ENCODE results near the gene DAAM2.

DAAM2 gene

DNA sequence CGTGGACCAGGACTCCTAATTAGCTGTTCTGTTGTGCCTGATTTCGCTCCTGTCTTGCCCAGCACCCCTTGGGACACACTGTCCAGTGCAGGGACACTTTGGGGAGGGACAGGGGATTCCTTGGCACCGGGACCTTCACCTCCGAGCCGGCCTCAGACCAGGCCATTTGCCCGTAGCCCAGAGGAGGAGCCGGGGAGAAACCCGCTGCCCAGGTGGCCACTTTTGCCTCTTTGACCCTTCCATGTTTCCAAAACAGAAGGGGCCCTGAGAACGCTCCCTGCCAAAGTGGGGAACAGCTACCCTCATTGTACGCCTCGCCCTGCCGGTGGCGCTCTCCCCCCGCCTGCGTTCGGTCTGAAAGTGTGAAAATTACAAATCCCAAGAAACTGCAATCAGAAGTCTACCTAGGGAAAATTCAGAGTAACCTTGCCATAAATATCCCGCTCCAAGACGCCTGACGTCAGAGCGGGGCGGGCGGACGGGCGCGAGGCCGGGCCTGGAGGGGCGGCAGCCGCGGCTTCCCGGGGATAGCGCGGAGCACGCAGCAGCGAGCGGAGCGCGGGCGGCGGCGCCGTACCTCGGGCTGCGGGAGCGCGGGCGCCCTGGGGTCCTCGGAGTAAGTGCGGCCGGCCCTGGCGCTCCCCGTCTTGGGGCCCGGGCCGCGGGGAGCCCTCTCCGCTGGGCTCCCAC, at the start of gene DAAM2:
TSS of gene DAAM2 (plus strand) at position 527 of the 690 bp plus-strand sequence. CDS start 63,927 bp downstream, outside the sequence.
- TF ChIP-seq, protein P1, sequence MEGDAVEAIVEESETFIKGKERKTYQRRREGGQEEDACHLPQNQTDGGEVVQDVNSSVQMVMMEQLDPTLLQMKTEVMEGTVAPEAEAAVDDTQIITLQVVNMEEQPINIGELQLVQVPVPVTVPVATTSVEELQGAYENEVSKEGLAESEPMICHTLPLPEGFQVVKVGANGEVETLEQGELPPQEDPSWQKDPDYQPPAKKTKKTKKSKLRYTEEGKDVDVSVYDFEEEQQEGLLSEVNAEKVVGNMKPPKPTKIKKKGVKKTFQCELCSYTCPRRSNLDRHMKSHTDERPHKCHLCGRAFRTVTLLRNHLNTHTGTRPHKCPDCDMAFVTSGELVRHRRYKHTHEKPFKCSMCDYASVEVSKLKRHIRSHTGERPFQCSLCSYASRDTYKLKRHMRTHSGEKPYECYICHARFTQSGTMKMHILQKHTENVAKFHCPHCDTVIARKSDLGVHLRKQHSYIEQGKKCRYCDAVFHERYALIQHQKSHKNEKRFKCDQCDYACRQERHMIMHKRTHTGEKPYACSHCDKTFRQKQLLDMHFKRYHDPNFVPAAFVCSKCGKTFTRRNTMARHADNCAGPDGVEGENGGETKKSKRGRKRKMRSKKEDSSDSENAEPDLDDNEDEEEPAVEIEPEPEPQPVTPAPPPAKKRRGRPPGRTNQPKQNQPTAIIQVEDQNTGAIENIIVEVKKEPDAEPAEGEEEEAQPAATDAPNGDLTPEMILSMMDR (IDR thresholded peaks at IDR 0.05; ENCODE audit: control extremely low read depth, extremely low read depth, low read depth, missing control alignments) = no peak
- ChIA-PET CTCF (interaction anchor here (1.3 kb wide), 1 partner anchor 15 kb away, joined by 3 read pairs; no protein-coding TSS in a partner anchor), POLR2A (no interaction called here)
- no peak for DNase-seq (ENCODE audit: extremely low spot score)

DNA sequence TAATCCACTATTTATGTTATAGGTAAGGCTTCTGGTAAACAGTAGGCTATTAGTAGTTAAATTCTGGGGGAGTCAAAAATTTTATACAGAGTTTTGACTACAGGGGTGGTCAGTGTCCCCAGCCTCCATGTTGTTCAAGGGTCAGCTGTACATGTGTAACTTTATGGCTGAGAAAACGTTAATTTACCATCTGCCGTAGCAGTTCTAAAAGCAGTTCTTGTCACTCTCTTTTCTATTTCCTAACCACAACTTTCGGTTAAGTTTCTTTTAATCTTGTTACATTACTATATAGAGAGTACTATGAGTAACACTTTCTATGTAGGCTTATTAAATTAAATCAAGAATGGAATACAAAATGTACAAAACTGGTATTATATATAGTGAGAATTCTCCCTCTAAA, 45.4 kb upstream of the DAAM2 start:
- no peak for DNase-seq (ENCODE audit: extremely low spot score)
- TF ChIP-seq, protein P1 (IDR thresholded peaks at IDR 0.05; ENCODE audit: control extremely low read depth, extremely low read depth, low read depth, missing control alignments) = no peak
- POLR2A ChIA-PET = no interaction called here
- CTCF ChIA-PET = no interaction called here

DNA sequence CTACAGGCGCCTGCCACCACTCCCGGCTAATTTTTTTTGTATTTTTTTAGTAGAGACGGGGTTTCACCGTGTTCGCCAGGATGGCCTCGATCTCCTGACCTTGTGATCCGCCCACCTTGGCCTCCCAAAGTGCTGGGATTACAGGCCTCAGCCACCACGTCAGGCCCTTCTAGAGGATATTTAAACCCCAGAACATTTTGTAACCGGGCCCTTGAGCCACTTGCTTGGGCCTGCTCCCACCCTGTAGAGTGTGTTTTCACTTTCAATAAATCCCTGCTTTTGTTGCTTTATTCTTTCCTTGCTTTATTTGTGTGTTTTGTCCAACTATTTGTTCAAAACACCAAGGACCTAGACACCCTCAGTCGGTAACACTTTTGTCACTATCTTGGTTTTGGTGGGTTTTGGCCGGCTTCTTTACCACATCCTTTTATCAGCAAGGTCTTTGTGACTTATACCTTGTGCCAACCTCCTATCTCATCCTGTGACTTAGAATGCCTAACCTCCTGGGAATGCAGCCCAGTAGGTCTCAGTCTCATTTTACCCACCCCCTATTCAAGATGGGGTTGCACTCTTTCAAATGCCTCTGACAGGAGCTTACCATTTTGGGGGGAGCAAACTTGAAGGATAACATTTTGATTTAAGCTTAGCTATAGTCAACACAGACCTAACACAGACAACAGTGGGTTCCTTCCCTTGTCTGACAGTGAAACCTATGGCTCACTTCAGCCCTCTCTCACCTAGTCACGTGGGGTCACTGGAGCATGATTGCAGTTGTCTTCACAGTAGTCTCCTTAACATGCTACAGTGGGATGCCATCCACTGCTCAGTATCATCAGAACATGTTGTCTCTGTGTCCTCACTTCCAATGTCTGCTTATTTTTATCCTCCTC, 39.1 kb upstream of the DAAM2 start:
- ChIA-PET POLR2A (no interaction called here), CTCF (interaction anchor here (1.2 kb wide), 1 partner anchor 44 kb away, joined by 3 read pairs; no protein-coding TSS in a partner anchor)
- peak; percentile 20 for DNase-seq (ENCODE audit: extremely low spot score)
- TF ChIP-seq, protein P1 (IDR thresholded peaks at IDR 0.05; ENCODE audit: control extremely low read depth, extremely low read depth, low read depth, missing control alignments) = no peak

DNA sequence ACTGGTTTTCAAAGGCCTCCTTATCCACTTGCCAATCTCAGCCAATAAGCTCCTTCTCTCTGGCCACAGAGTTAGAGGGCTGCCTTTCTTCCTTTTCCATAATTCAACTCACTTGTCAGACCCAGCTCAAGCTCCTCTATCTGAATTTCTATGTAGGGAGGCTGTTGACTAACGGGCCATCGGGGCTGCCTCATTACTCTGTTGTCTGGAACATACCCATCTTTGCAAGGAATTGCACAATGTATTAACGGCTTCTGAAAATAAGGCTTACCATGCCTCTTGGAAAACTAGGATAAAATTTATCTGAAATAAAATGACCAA, 38.5 kb upstream of the DAAM2 start:
- no peak for DNase-seq (ENCODE audit: extremely low spot score)
- ChIA-PET POLR2A (no interaction called here), CTCF (interaction anchor here (1.2 kb wide), 1 partner anchor 45 kb away, joined by 3 read pairs; no protein-coding TSS in a partner anchor)
- TF ChIP-seq, protein P1 (IDR thresholded peaks at IDR 0.05; ENCODE audit: control extremely low read depth, extremely low read depth, low read depth, missing control alignments) = no peak

DNA sequence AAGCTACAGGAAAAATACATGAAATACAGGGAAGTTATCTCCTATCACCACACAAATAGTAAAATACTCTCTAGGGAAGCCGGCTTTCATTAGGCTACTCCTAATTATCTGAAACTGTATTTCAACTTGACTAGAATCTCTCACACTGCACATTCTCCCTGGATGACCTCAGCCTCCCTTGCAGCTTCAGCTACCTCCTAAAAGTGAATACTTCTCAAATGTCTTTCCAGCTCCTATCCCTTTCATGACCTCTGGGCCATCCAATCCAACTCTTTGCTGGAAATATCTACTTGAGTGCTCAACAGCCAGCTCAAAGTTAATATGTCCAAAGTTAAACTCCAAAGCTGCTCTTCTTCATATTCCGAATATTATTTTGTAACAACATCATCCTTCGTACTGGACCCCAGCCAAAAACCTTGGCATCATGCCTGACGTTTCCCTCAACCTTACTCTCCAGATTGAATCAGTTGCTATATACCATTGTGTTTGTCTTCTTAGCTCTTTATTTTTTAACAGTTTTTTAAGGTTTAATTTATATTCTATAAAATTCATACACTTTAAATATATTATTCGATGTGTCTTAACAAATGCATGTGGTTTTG, 37.6 kb upstream of the DAAM2 start:
- CTCF ChIA-PET = interaction anchor here (1.2 kb wide), 1 partner anchor 46 kb away, joined by 3 read pairs; no protein-coding TSS in a partner anchor
- no peak for DNase-seq (ENCODE audit: extremely low spot score)
- POLR2A ChIA-PET = no interaction called here
- TF ChIP-seq, protein P1 (IDR thresholded peaks at IDR 0.05; ENCODE audit: control extremely low read depth, extremely low read depth, low read depth, missing control alignments) = no peak

DNA sequence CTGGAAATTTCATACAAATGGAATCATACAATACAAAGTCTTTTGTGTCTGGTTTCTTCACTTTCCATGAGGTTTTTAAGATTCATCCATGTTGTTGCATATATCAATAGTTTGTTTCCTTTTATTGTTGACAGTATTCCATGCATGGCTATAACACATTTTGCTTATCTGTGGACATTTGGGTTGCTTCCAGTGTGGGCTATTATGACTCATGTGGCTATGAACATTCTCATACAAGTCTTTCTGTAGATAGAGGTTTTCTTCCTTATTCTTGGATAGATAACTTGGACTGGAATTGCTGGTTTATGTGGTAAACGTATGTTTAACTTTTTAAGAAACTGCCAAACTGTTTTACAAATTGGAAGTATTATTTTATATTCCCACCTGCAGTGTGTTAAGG, 36.9 kb upstream of the DAAM2 start:
- CTCF ChIA-PET = no interaction called here
- POLR2A ChIA-PET = no interaction called here
- TF ChIP-seq, protein P1 (IDR thresholded peaks at IDR 0.05; ENCODE audit: control extremely low read depth, extremely low read depth, low read depth, missing control alignments) = no peak
- no peak for DNase-seq (ENCODE audit: extremely low spot score)

Measured in GM10248 (cell line).